Camera-type eye (tissue), 1 donor: ENCODE data around the gene GJA9. TPM values are rescaled to one million over a fixed set of nuclear protein-coding genes. Genes with fewer than 3 reads are reported as not detected.

Experiments
- total RNA-seq: library from RNA; depleted of rRNA; stranded (reverse); fragments of >200 nt; gene quantifications from one replicate; pipeline ENCODE4 v1.2.3, GENCODE V29; 2014

The GJA9 gene
- total RNA-seq: not detected

DNA sequence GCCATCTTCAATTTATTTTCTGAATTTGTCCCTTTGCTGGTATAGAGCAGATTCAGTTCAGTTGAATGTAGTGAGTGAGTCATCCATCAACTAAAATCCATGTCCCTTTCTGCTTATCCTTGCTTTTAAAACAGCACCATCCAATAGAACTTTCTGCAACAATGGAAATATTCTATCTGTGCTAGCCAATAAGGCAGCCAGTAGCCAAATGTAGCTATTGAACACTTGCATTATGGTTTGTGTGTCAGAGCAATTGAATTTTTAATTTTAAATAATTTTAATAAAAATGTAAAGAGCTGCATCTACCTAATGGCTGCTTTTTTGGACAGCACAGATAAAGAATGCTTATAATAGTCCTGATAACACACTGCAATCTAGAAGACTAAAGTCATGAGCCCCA, at the start of gene GJA9:
Gene GJA9, minus strand, starts transcription at position 101 of the 400 bp plus-strand sequence. CDS start 5,489 bp downstream, outside the sequence.

DNA sequence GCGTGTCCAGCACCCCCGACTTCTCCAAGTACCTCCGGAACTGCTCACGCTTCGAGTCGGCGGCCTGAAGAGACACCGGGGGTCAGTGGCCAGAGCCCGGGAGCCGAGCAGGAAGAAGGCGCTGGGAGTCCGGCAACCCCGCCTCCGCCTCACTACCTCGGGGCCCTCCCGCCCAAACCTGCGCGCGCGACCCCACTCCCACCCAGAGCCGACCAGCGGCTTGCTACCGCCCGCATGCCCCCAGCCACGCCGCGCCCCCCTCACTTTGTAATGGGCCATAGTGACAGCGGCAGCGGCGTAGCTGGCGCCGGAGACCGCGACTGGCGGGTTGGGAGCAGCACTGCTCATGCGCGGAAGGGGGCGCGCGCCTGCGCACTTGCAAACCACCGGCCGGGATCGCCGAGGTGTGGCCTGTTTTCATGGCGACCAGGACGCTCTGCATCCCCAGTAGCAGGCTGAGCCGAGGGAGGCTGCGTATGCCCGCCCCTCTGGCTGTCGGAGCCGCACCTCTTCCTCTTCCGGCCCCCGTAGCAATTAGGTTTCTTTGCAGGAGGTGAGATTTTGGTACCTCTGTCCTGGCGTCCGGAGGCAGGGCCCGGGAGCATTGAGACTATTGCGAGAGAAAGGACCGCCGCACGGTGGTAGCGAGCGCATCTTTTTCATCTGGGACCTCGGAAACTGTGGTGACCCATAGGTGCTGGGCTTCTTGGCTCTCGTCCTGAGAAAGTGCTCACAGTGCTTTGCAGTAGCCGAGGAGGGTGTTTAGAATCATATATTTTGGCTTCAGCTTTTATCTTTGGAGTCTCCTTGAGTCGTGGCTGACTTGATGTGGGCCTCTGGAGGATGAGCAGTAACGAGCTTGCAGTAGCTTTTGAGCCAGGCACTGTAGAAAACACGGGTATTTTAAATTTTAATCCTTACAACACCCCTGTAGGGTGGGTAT, 8.1 kb downstream of the GJA9 start, which contains the start of gene MYCBP:
Gene MYCBP, minus strand, starts transcription at position 322 of the 943 bp plus-strand sequence. Its CDS starts 43 bp downstream, at position 279.

DNA sequence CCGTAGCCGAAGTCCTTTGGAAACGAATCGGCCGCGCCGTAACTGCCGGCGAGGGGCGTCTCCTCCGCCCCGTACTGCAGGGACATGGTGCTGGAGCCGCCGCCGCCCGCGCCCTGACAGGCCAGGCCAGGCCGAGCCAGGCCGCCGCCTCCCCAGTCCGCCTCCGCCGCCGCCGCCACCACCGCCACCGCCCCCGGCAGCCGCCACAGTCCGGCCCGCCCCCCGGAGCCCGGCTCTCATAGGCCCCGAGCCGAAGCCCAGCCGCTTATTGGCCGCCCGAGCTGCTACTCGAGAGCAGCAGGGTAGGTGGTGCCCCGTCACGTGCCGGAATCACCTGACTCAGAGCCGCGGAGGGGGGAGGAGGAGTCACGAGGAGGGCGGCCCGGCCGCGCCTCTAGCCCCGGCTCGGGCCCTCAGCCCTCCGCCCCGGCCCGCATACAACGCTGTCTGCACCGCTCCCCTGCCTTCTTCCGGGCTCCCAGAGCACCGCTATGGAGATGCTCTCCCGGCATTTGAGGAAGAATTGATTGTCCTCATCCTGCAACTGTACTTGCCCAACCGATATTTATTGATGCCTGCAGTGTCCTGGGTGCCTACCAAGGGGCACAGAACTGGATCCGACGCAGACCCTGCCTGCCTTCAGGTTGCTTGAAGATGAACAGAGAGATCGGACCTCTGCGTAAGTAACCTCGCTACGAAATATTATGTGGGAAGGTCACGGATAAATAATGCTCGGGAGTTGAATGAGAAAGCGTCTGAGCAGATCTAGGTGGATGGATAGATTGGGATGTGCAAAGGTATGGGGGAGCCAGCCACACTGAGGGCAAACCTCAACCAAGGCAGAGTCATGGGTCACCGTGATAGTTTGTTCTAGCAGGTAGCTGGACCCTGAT, 21.6 kb downstream of the GJA9 start, which contains the start of gene RRAGC:
Gene RRAGC, minus strand, starts transcription at position 212 of the 893 bp plus-strand sequence. Its CDS starts 126 bp downstream, at position 86.

Other genes starting within 250 kb of the GJA9 start
- 26.5 TPM for gene RRAGC, start 21.8 kb downstream of the GJA9 start, total RNA-seq
- 10.4 TPM for gene MYCBP, start 8.2 kb downstream of the GJA9 start, total RNA-seq
- 0.49 TPM for gene RHBDL2, start 60.2 kb upstream of the GJA9 start, total RNA-seq
- 43.0 TPM for gene AKIRIN1, start 109.7 kb upstream of the GJA9 start, total RNA-seq
- gene NDUFS5, start 144.8 kb upstream of the GJA9 start, total RNA-seq: 223 TPM